HepG2 (cell line): ENCODE measurements around the gene PEMT. TPM values are rescaled to one million over a fixed set of nuclear protein-coding genes. Genes with fewer than 3 reads are reported as not detected.

ENCODE experiments used
- ATM ChIP-seq: fragments of 450-650 bp; IDR thresholded peaks from 2 replicates; pipeline ENCODE4 v1.7.1; 2017; ENCODE audit warnings: mild to moderate bottlenecking, borderline replicate concordance
- ETV5 ChIP-seq: IDR thresholded peaks from 2 replicates; pipeline ENCODE4 v1.6.1; 2018; ENCODE audit warnings: missing biosample characterization, missing genetic modification reagents, inconsistent platforms, borderline replicate concordance
- RFXAP ChIP-seq: sonication (generic); formaldehyde crosslinking; IDR thresholded peaks from 2 replicates; pipeline ENCODE4 v1.4.0; 2020; ENCODE audit warnings: missing genetic modification reagents, borderline replicate concordance
- RNF219 ChIP-seq: sonication (generic); formaldehyde crosslinking; IDR thresholded peaks from 2 replicates; pipeline ENCODE4 v1.5.0; 2020; ENCODE audit warnings: mild to moderate bottlenecking, missing genetic modification reagents
- SAFB2 ChIP-seq: sonication (generic); formaldehyde crosslinking; IDR thresholded peaks from 2 replicates; pipeline ENCODE4 v1.5.1; 2020; ENCODE audit warnings: missing genetic modification reagents, low read depth, mild to moderate bottlenecking, borderline replicate concordance
- TRIM24 ChIP-seq: sonication (generic); formaldehyde crosslinking; IDR thresholded peaks from 2 replicates; pipeline ENCODE4 v1.8.0; 2022; ENCODE audit warnings: mild to moderate bottlenecking, missing genetic modification reagents
- XBP1 ChIP-seq: sonication (generic); formaldehyde crosslinking; IDR thresholded peaks from 2 replicates; pipeline ENCODE4 v1.5.0; 2020; ENCODE audit warnings: missing genetic modification reagents
- ZFY ChIP-seq: sonication (generic); formaldehyde crosslinking; IDR thresholded peaks from 2 replicates; pipeline ENCODE4 v1.4.0; 2020; ENCODE audit warnings: missing genetic modification reagents
- ZNF232 ChIP-seq: sonication (generic); formaldehyde crosslinking; IDR thresholded peaks from 2 replicates; pipeline ENCODE4 v1.4.0; 2020; ENCODE audit warnings: missing genetic modification reagents, borderline replicate concordance
- ZNF564 ChIP-seq: sonication (generic); formaldehyde crosslinking; IDR thresholded peaks from 2 replicates; pipeline ENCODE4 v1.8.1; 2023; ENCODE audit warnings: mild to moderate bottlenecking, missing genetic modification reagents
- ZNF772 ChIP-seq: sonication (generic); formaldehyde crosslinking; IDR thresholded peaks from 2 replicates; pipeline ENCODE4 v1.5.0; 2020; ENCODE audit warnings: mild to moderate bottlenecking, missing genetic modification reagents
- polyA plus RNA-seq, 8 experiments: library from polyadenylated mRNA; depleted of rRNA in 3 of 8; stranded (reverse) in 7 of 8; unstranded in 1 of 8; fragments of >200 nt; fragmentation: Illumina TruSeq in 4 of 8; extraction: Trizol in 4 of 8; gene quantifications; 2 replicates each; pipeline versions ENCODE4 v1.2.1 to v1.2.3, GENCODE V29; 2011 to 2016; ENCODE audit warnings: low read depth in 4 of 8, missing spikeins in 1 of 8, mixed read lengths in 1 of 8; ENCODE audit not compliant: insufficient read depth in 1 of 8
- total RNA-seq, 5 experiments: library from RNA; depleted of rRNA; stranded (reverse); fragments of >200 nt; fragmentation: Illumina TruSeq; extraction: Trizol; gene quantifications; 2 replicates each; pipeline ENCODE4 v1.2.3, GENCODE V29; 2016; ENCODE audit warnings: low read depth in 1 of 5
- TF ChIP-seq, protein P1 (sequence below): sonication (generic); formaldehyde crosslinking; IDR thresholded peaks from 2 replicates; pipeline ENCODE4 v1.9.0; 2021; ENCODE audit warnings: mild to moderate bottlenecking, missing genetic modification reagents
- TF ChIP-seq, protein P2 (sequence below): sonication (generic); IDR thresholded peaks from 2 replicates; pipeline ENCODE4 v1.6.1; 2016; ENCODE audit warnings: low read depth, borderline replicate concordance
- TF ChIP-seq, protein P3 (sequence below): sonication (generic); formaldehyde crosslinking; IDR thresholded peaks from 2 replicates; pipeline ENCODE4 v1.8.0; 2022; ENCODE audit warnings: mild to moderate bottlenecking, missing genetic modification reagents, borderline replicate concordance
- TF ChIP-seq, protein P4 (sequence below): sonication (generic); formaldehyde crosslinking; IDR thresholded peaks from 2 replicates; pipeline ENCODE4 v1.4.0; 2020; ENCODE audit warnings: missing genetic modification reagents

PEMT gene
- total and polyA plus RNA-seq, 2 of the 13 experiments (the other 11 are each of a cell fraction or from before 2014, with no cell fraction given), result 31.7 to 43.6 TPM

DNA sequence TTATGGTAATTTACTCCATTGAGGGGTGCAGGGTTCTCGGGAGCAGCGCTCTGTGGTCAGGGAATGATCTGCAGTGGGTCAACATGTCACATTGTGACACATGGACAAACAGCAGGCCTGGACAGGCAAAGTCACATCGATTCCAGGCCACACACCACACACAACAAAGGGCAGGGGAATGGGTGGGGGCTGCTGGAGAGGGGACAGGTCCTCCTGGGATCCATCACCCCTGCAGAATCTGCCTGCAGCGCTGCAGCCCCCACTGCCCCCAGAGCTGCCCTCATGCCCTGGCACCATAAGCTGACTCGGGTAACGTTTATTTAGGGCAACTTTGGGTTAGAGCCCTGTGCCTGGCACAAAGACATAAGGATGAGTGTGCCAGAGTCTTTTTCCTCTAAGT, 9.1 kb downstream of the PEMT start (continued):
- TF ChIP-seq, protein P1, sequence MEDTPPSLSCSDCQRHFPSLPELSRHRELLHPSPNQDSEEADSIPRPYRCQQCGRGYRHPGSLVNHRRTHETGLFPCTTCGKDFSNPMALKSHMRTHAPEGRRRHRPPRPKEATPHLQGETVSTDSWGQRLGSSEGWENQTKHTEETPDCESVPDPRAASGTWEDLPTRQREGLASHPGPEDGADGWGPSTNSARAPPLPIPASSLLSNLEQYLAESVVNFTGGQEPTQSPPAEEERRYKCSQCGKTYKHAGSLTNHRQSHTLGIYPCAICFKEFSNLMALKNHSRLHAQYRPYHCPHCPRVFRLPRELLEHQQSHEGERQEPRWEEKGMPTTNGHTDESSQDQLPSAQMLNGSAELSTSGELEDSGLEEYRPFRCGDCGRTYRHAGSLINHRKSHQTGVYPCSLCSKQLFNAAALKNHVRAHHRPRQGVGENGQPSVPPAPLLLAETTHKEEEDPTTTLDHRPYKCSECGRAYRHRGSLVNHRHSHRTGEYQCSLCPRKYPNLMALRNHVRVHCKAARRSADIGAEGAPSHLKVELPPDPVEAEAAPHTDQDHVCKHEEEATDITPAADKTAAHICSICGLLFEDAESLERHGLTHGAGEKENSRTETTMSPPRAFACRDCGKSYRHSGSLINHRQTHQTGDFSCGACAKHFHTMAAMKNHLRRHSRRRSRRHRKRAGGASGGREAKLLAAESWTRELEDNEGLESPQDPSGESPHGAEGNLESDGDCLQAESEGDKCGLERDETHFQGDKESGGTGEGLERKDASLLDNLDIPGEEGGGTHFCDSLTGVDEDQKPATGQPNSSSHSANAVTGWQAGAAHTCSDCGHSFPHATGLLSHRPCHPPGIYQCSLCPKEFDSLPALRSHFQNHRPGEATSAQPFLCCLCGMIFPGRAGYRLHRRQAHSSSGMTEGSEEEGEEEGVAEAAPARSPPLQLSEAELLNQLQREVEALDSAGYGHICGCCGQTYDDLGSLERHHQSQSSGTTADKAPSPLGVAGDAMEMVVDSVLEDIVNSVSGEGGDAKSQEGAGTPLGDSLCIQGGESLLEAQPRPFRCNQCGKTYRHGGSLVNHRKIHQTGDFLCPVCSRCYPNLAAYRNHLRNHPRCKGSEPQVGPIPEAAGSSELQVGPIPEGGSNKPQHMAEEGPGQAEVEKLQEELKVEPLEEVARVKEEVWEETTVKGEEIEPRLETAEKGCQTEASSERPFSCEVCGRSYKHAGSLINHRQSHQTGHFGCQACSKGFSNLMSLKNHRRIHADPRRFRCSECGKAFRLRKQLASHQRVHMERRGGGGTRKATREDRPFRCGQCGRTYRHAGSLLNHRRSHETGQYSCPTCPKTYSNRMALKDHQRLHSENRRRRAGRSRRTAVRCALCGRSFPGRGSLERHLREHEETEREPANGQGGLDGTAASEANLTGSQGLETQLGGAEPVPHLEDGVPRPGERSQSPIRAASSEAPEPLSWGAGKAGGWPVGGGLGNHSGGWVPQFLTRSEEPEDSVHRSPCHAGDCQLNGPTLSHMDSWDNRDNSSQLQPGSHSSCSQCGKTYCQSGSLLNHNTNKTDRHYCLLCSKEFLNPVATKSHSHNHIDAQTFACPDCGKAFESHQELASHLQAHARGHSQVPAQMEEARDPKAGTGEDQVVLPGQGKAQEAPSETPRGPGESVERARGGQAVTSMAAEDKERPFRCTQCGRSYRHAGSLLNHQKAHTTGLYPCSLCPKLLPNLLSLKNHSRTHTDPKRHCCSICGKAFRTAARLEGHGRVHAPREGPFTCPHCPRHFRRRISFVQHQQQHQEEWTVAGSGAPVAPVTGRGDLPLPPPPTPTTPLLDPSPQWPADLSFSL, result 0 out of 2 replicates have a peak, but pooled peaks have one; percentile 76
- TF ChIP-seq XBP1 (CRISPR knock-in tag) (no peak), ZNF564 (no peak), ZFY (peak; percentile 37; the same call in 1 of the 2 replicates), ZNF232 (CRISPR knock-in tag) (no peak), ATM (no peak), RNF219 (CRISPR knock-in tag) (no peak), RFXAP (CRISPR knock-in tag) (no peak), ETV5 (CRISPR knock-in tag) (no peak), SAFB2 (CRISPR knock-in tag) (no peak), TRIM24 (no peak), ZNF772 (CRISPR knock-in tag) (no peak)
- TF ChIP-seq, protein P2, sequence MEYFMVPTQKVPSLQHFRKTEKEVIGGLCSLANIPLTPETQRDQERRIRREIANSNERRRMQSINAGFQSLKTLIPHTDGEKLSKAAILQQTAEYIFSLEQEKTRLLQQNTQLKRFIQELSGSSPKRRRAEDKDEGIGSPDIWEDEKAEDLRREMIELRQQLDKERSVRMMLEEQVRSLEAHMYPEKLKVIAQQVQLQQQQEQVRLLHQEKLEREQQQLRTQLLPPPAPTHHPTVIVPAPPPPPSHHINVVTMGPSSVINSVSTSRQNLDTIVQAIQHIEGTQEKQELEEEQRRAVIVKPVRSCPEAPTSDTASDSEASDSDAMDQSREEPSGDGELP, result peak; percentile 29; the same call in 1 of the 2 replicates
- TF ChIP-seq, protein P3, sequence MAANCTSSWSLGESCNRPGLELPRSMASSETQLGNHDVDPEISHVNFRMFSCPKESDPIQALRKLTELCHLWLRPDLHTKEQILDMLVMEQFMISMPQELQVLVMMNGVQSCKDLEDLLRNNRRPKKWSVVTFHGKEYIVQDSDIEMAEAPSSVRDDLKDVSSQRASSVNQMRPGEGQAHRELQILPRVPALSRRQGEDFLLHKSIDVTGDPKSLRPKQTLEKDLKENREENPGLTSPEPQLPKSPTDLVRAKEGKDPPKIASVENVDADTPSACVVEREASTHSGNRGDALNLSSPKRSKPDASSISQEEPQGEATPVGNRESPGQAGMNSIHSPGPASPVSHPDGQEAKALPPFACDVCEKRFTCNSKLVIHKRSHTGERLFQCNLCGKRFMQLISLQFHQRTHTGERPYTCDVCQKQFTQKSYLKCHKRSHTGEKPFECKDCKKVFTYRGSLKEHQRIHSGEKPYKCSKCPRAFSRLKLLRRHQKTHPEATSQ (CRISPR knock-in tag), result no peak
- TF ChIP-seq, protein P4, sequence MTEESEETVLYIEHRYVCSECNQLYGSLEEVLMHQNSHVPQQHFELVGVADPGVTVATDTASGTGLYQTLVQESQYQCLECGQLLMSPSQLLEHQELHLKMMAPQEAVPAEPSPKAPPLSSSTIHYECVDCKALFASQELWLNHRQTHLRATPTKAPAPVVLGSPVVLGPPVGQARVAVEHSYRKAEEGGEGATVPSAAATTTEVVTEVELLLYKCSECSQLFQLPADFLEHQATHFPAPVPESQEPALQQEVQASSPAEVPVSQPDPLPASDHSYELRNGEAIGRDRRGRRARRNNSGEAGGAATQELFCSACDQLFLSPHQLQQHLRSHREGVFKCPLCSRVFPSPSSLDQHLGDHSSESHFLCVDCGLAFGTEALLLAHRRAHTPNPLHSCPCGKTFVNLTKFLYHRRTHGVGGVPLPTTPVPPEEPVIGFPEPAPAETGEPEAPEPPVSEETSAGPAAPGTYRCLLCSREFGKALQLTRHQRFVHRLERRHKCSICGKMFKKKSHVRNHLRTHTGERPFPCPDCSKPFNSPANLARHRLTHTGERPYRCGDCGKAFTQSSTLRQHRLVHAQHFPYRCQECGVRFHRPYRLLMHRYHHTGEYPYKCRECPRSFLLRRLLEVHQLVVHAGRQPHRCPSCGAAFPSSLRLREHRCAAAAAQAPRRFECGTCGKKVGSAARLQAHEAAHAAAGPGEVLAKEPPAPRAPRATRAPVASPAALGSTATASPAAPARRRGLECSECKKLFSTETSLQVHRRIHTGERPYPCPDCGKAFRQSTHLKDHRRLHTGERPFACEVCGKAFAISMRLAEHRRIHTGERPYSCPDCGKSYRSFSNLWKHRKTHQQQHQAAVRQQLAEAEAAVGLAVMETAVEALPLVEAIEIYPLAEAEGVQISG (CRISPR knock-in tag), result no peak
